H1 (cell line): ENCODE measurements around the gene MT1F. TPM values are rescaled to one million over a fixed set of nuclear protein-coding genes. Genes with fewer than 3 reads are reported as not detected.

Experiments used
- BACH1 ChIP-seq: IDR thresholded peaks from 2 replicates; pipeline ENCODE4 v1.6.1; 2012; ENCODE audit warnings: low read length, improper control_type of control experiment
- EP300 ChIP-seq, 2 experiments: IDR thresholded peaks; 1 replicate in 1 of 2; 2 replicates in 1 of 2; pipeline ENCODE4 v1.6.1; 2011 to 2012; ENCODE audit warnings: low read depth in 2 of 2, low read length in 2 of 2, mild to moderate bottlenecking in 2 of 2, borderline replicate concordance in 1 of 2, inconsistent platforms in 1 of 2, moderate library complexity in 1 of 2
- JUND ChIP-seq: IDR thresholded peaks from 2 replicates; pipeline ENCODE4 v1.6.1; 2011; ENCODE audit warnings: mild to moderate bottlenecking, improper control_type of control experiment, low read length
- PHF8 ChIP-seq: fragments of 200-600 bp; sonication (generic); conservative IDR thresholded peaks from 2 replicates; pipeline ENCODE4 v1.7.1; 2012; ENCODE audit warnings: low read depth, mild to moderate bottlenecking, inconsistent platforms, low read length, moderate library complexity
- RAD21 ChIP-seq, 2 experiments: IDR thresholded peaks in 1 of 2; conservative IDR thresholded peaks in 1 of 2; 2 replicates each; pipeline ENCODE4 v1.6.1; 2011; ENCODE audit warnings: low read depth in 2 of 2, low read length in 2 of 2, improper control_type of control experiment in 1 of 2, inconsistent platforms in 1 of 2, mild to moderate bottlenecking in 1 of 2, moderate library complexity in 1 of 2
- RFX5 ChIP-seq: IDR thresholded peaks from 2 replicates; pipeline ENCODE4 v1.6.1; 2011; ENCODE audit warnings: low read depth, low read length, improper control_type of control experiment, borderline replicate concordance
- SAP30 ChIP-seq: fragments of 300-600 bp; sonication (generic); IDR thresholded peaks from 2 replicates; pipeline ENCODE4 v1.7.1; 2012; ENCODE audit warnings: low read length, moderate library complexity, mild to moderate bottlenecking, inconsistent platforms; ENCODE audit not compliant: insufficient read depth, insufficient replicate concordance
- SRF ChIP-seq: IDR thresholded peaks from 2 replicates; pipeline ENCODE4 v1.6.1; 2011; ENCODE audit warnings: mild to moderate bottlenecking, low read depth, low read length, moderate library complexity
- polyA plus RNA-seq, 7 experiments: library from polyadenylated mRNA; depleted of rRNA in 3 of 7; stranded (reverse) in 5 of 7; unstranded in 2 of 7; fragments of >200 nt in 5 of 7; fragments of 200-250 nt in 2 of 7; gene quantifications; 1 replicate in 5 of 7; 2 replicates in 1 of 7; 4 replicates in 1 of 7; pipeline versions ENCODE4 v1.2.1 to v1.2.3, GENCODE V29; 2011 to 2013; ENCODE audit warnings: missing spikeins in 2 of 7, mixed read lengths in 2 of 7
- total RNA-seq: library from RNA; stranded (reverse); fragmentation: NEBNext Ultra II Directional; extraction: Animal tissue kit (Norgen Biotek cat#: 25700); gene quantifications from 2 replicates; pipeline ENCODE4 v1.2.1, GENCODE V29; 2021
- TF ChIP-seq, protein P1 (sequence below): fragments of 300-600 bp; sonication (generic); IDR thresholded peaks from 2 replicates; pipeline ENCODE4 v1.7.1; 2012; ENCODE audit warnings: low read length, moderate library complexity, mild to moderate bottlenecking, inconsistent platforms; ENCODE audit not compliant: insufficient replicate concordance

The MT1F gene
- total and polyA plus RNA-seq, 2 of the 8 experiments (the other 6 are each of a cell fraction or from before 2014, with no cell fraction given): 5.9 to 20.8 TPM

DNA sequence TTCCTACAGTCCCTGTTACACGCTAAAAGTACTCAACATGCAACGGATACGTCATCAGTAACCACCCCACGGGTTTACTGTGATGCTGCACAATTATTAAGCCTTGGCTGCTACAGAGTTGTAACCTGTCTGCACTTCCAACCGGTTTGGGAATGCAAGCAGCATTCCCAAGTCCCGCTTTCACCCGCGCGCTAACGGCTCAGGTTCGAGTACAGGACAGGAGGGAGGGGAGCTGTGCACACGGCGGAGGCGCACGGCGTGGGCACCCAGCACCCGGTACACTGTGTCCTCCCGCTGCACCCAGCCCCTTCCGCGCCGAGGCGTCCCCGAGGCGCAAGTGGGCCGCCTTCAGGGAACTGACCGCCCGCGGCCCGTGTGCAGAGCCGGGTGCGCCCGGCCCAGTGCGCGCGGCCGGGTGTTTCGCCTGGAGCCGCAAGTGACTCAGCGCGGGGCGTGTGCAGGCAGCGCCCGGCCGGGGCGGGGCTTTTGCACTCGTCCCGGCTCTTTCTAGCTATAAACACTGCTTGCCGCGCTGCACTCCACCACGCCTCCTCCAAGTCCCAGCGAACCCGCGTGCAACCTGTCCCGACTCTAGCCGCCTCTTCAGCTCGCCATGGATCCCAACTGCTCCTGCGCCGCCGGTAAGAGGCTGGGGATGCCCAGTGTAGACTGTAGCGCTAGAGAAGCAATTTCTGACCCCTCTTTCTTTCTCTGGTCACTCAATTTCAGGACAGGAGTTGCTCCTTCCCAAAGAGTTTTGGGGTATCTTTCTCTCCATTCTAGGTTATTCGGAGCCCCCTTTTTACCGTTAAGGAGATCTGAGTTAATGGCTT is 49.5 kb upstream of the MT1F start, which contains the start of gene MT2A (continued):
- TF ChIP-seq, protein P1, sequence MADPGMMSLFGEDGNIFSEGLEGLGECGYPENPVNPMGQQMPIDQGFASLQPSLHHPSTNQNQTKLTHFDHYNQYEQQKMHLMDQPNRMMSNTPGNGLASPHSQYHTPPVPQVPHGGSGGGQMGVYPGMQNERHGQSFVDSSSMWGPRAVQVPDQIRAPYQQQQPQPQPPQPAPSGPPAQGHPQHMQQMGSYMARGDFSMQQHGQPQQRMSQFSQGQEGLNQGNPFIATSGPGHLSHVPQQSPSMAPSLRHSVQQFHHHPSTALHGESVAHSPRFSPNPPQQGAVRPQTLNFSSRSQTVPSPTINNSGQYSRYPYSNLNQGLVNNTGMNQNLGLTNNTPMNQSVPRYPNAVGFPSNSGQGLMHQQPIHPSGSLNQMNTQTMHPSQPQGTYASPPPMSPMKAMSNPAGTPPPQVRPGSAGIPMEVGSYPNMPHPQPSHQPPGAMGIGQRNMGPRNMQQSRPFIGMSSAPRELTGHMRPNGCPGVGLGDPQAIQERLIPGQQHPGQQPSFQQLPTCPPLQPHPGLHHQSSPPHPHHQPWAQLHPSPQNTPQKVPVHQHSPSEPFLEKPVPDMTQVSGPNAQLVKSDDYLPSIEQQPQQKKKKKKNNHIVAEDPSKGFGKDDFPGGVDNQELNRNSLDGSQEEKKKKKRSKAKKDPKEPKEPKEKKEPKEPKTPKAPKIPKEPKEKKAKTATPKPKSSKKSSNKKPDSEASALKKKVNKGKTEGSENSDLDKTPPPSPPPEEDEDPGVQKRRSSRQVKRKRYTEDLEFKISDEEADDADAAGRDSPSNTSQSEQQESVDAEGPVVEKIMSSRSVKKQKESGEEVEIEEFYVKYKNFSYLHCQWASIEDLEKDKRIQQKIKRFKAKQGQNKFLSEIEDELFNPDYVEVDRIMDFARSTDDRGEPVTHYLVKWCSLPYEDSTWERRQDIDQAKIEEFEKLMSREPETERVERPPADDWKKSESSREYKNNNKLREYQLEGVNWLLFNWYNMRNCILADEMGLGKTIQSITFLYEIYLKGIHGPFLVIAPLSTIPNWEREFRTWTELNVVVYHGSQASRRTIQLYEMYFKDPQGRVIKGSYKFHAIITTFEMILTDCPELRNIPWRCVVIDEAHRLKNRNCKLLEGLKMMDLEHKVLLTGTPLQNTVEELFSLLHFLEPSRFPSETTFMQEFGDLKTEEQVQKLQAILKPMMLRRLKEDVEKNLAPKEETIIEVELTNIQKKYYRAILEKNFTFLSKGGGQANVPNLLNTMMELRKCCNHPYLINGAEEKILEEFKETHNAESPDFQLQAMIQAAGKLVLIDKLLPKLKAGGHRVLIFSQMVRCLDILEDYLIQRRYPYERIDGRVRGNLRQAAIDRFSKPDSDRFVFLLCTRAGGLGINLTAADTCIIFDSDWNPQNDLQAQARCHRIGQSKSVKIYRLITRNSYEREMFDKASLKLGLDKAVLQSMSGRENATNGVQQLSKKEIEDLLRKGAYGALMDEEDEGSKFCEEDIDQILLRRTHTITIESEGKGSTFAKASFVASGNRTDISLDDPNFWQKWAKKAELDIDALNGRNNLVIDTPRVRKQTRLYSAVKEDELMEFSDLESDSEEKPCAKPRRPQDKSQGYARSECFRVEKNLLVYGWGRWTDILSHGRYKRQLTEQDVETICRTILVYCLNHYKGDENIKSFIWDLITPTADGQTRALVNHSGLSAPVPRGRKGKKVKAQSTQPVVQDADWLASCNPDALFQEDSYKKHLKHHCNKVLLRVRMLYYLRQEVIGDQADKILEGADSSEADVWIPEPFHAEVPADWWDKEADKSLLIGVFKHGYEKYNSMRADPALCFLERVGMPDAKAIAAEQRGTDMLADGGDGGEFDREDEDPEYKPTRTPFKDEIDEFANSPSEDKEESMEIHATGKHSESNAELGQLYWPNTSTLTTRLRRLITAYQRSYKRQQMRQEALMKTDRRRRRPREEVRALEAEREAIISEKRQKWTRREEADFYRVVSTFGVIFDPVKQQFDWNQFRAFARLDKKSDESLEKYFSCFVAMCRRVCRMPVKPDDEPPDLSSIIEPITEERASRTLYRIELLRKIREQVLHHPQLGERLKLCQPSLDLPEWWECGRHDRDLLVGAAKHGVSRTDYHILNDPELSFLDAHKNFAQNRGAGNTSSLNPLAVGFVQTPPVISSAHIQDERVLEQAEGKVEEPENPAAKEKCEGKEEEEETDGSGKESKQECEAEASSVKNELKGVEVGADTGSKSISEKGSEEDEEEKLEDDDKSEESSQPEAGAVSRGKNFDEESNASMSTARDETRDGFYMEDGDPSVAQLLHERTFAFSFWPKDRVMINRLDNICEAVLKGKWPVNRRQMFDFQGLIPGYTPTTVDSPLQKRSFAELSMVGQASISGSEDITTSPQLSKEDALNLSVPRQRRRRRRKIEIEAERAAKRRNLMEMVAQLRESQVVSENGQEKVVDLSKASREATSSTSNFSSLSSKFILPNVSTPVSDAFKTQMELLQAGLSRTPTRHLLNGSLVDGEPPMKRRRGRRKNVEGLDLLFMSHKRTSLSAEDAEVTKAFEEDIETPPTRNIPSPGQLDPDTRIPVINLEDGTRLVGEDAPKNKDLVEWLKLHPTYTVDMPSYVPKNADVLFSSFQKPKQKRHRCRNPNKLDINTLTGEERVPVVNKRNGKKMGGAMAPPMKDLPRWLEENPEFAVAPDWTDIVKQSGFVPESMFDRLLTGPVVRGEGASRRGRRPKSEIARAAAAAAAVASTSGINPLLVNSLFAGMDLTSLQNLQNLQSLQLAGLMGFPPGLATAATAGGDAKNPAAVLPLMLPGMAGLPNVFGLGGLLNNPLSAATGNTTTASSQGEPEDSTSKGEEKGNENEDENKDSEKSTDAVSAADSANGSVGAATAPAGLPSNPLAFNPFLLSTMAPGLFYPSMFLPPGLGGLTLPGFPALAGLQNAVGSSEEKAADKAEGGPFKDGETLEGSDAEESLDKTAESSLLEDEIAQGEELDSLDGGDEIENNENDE: no peak
- TF ChIP-seq EP300 (IDR thresholded peaks at IDR 0.05; ENCODE audit: borderline replicate concordance in 1 of 2, low read depth in 2 of 2, low read length in 2 of 2) (no peak), BACH1 (0 out of 2 replicates have a peak, but pooled peaks have one; percentile 3), RFX5 (no peak), RAD21 (IDR thresholded peaks at IDR 0.05 in 1 of 2, conservative IDR thresholded peaks at IDR 0.05 in 1 of 2; ENCODE audit: low read depth in 2 of 2, low read length in 2 of 2) (no peak), PHF8 (no peak; the same call in 1 of the 2 replicates), JUND (no peak), SAP30 (no peak), SRF (no peak)
